Rectal smooth muscle tissue (tissue), 1 donor: ENCODE data around the gene CD151.

Experiments used
- H3K27ac ChIP-seq: one replicate; pipeline ENCODE4 v1.7.0; 2013; ENCODE audit warnings: low read depth, low read length, inconsistent platforms
- H3K27me3 ChIP-seq: one replicate; pipeline ENCODE4 v1.7.0; 2013; ENCODE audit warnings: low read length; ENCODE audit not compliant: control insufficient read depth, insufficient read depth
- H3K36me3 ChIP-seq: one replicate; pipeline ENCODE4 v1.7.0; 2013; ENCODE audit warnings: low read length; ENCODE audit not compliant: control insufficient read depth, insufficient read depth
- H3K4me1 ChIP-seq: one replicate; pipeline ENCODE4 v1.7.0; 2013; ENCODE audit warnings: low read length; ENCODE audit not compliant: control insufficient read depth, insufficient read depth
- H3K4me3 ChIP-seq: one replicate; pipeline ENCODE4 v1.7.0; 2013; ENCODE audit warnings: low read length
- H3K9ac ChIP-seq: one replicate; pipeline ENCODE4 v1.7.0; 2013; ENCODE audit warnings: low read length

Gene CD151

DNA sequence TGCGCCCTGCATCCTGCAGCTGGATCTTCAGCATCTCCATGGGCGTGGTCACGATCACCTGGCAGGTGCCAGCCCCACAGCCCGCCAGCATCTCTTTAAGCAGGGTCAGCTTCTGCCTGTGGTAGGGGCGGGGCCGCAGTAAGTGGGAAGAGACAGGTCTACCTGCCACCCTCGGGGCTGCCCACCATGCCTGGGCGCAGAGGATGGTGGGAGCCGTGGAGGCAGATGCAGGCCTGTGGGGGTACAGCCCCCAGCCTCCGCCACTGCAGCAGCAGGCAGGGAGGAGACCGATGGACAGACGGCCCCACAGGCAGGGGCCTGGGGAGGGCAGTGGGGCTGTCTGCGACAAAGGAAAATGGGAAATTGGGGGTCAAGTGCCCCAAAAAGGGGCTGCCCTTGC, 39.9 kb upstream of the CD151 start:
- Histone ChIP-seq H3K4me1 (peaks cover 7% of the 10 kb centered on the region), H3K27me3 (peaks cover 6% of the 10 kb centered on the region), H3K27ac (no peak overlapping the region), H3K9ac (no peak overlapping the region), H3K4me3 (no peak overlapping the region), H3K36me3 (no peaks in the 10 kb centered on the region)

DNA sequence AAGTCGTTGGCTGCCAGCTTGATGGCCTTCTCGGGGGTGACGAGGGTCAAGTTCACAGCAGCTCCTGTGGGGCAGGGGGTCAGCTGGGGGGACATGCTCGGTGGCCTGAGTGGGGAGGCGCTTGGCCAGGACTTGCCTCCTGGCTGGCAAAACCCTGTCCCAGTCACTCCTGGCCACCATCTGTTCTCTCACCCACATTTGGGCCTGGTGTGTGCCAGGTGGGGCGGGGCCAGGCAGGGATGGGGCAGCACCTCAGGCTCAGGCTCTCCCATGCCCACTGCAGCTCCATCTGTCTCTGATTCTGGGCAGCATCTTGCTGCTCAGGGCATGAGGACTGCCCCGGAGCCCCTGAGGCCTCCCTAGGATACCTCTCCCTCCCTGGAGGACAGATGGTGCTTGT, 39.2 kb upstream of the CD151 start:
- no peak overlapping the region for H3K4me3 ChIP-seq
- no peaks in the 10 kb centered on the region for H3K36me3 ChIP-seq
- peaks cover 7% of the 10 kb centered on the region for H3K4me1 ChIP-seq
- H3K27ac ChIP-seq = no peak overlapping the region
- H3K27me3 ChIP-seq = peaks cover 6% of the 10 kb centered on the region
- no peak overlapping the region for H3K9ac ChIP-seq

- Histone ChIP-seq H3K27ac (no peak overlapping the region), H3K27me3 (peaks cover 5% of the 10 kb centered on the region), H3K9ac (no peak overlapping the region), H3K4me1 (peaks cover 7% of the 10 kb centered on the region), H3K4me3 (no peak overlapping the region), H3K36me3 (no peaks in the 10 kb centered on the region)
These were observed 38.6 kb upstream of the CD151 start for GRCh38 chr11:794013-794765.

GRCh38 chr11:794766-795633, 37.8 kb upstream of the CD151 start:
- H3K27ac ChIP-seq = no peak overlapping the region
- H3K4me1 ChIP-seq = peaks cover 7% of the 10 kb centered on the region
- peaks cover 3% of the 10 kb centered on the region for H3K36me3 ChIP-seq
- peak overlapping the region; percentile 71 for H3K4me3 ChIP-seq
- no peak overlapping the region for H3K9ac ChIP-seq
- no peaks in the 10 kb centered on the region for H3K27me3 ChIP-seq

DNA sequence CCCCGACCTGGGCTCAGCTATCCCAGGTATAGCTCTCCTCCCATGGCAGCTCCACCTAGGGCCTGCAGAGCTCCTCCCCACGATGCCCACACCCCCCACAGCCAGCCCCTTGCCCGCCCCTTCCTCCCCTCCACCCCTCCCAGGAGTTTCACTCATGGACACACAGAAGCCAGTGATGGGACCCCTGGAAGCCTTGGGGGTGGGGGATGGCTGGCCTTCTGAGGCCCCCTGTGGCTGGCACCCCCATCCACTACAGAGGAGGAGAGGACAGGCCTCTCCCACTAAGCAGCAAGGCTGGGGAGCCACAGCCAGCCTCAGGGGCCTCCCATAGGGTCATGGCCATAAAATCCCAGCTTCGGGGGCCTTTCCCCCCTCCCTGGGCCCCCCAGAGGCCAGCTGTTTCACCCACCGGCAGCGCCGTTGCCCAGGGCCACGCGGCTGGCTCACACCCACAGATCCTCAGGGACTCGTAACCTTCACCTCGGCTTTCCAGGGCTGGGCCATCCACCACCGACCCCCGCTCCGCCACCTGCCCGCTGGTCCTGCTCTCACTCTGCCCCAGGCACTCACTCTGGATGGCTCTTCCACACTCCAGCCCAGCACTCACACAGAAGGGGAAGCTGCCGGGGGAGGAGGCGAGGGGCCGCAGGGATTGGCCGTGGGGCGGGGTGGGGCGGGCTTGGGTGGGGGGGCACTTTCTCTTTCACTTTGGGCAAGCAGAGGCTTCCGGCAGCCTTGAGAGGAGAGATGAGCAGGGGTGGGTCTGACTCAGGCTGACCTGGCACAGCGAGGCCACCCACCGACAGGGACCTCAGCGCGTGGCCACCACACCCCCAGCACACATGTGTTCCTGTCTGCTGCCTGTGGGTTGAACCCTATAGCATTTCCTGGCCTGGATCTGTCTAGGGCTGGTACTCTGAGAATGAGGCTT, 36.9 kb upstream of the CD151 start:
- Histone ChIP-seq H3K9ac (peak overlapping the region; percentile 40), H3K36me3 (peaks cover 3% of the 10 kb centered on the region), H3K27me3 (no peaks in the 10 kb centered on the region), H3K4me1 (peaks cover 7% of the 10 kb centered on the region), H3K4me3 (peak overlapping the region; percentile 71), H3K27ac (peak overlapping the region; percentile 77)

GRCh38 chr11:796565-797295, 36.0 kb upstream of the CD151 start:
- peak overlapping the region; percentile 77 for H3K27ac ChIP-seq
- H3K4me3 ChIP-seq = peak overlapping the region; percentile 71
- peak overlapping the region; percentile 52 for H3K9ac ChIP-seq
- H3K36me3 ChIP-seq = peaks cover 3% of the 10 kb centered on the region
- no peaks in the 10 kb centered on the region for H3K27me3 ChIP-seq
- H3K4me1 ChIP-seq = peaks cover 7% of the 10 kb centered on the region

- peak overlapping the region; percentile 71 for H3K4me3 ChIP-seq
- H3K4me1 ChIP-seq = peaks cover 7% of the 10 kb centered on the region
- H3K27ac ChIP-seq = peak overlapping the region; percentile 77
- no peaks in the 10 kb centered on the region for H3K27me3 ChIP-seq
- H3K9ac ChIP-seq = peak overlapping the region; percentile 52
- H3K36me3 ChIP-seq = peaks cover 3% of the 10 kb centered on the region
These were observed 35.3 kb upstream of the CD151 start for GRCh38 chr11:797296-798092.

GRCh38 chr11:798093-798713, 34.5 kb upstream of the CD151 start, which contains the start of gene SLC25A22:
Gene SLC25A22 (minus strand): TSS chr11:798281. CDS start chr11:795006, 3,275 bp downstream.
- Histone ChIP-seq H3K36me3 (peaks cover 3% of the 10 kb centered on the region), H3K4me3 (peak within 1 kb of the TSS; percentile 71), H3K27ac (peak within 1 kb of the TSS; percentile 77), H3K4me1 (peaks cover 7% of the 10 kb centered on the region), H3K27me3 (no peaks in the 10 kb centered on the region), H3K9ac (peak within 1 kb of the TSS; percentile 52)

DNA sequence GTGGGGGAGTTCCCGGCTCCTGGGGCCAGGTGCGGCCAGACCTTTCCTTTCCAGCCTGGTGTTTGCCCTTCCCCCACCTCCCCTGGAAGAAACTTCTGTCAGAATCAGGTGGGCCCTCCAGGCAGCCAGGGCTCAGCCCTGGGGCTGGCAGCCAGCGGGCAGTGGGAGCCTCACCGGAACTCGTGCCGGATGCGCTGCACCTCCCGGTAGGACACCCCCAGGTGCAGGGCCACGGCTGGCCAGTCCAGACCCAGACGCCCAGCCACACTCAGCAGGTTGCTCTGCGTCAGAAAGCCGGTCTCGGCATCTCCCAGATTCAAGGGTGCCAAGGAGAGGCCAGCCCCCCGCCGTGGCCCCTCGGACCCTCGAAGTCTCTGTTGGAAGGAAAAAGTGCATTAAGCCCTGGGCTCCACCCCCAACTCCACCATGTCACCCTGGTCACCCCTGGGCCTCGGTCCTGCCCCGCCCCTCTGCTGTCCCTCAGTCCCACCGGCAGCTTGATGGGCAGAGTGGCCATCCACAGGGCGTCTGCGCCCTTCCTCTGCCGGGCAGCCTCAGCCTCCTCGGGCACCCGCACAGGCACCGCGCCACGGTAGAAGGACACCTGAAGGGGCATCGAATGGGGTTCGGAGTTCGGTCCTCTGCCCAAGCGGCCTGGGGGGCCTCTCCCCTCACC, 33.0 kb upstream of the CD151 start:
- Histone ChIP-seq H3K9ac (no peak overlapping the region), H3K27ac (no peak overlapping the region), H3K4me3 (no peak overlapping the region), H3K36me3 (peaks cover 3% of the 10 kb centered on the region), H3K27me3 (no peaks in the 10 kb centered on the region), H3K4me1 (peaks cover 14% of the 10 kb centered on the region)

DNA sequence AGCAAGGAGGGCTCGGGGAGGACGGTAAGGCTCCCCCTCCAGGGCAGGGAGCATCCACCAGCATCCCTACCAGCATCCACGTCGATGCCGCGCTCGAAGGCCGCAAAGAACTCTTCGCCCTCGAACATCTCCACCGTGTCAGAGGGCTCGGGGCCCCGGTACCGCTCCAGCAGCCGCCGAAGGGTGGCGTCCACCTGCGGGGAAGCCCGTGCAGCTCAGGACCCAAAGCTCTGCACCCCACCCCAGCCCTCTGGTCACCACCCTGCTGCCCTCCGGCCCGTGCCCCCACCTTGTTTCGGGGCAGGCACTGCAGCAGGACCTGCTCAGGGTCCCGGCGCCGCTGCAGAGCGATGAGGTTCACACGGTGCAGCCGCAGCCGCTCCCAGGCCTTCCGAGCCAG, 32.3 kb upstream of the CD151 start:
- H3K9ac ChIP-seq = no peak overlapping the region
- H3K27ac ChIP-seq = no peak overlapping the region
- H3K4me1 ChIP-seq = peaks cover 17% of the 10 kb centered on the region
- H3K36me3 ChIP-seq = peaks cover 3% of the 10 kb centered on the region
- H3K4me3 ChIP-seq = no peak overlapping the region
- H3K27me3 ChIP-seq = no peaks in the 10 kb centered on the region
